VCaP (cell line): ENCODE results near the gene RIT1.

ENCODE experiments used
- H3K27ac ChIP-seq: fragments of 450-650 bp; 2 replicates; pipeline ENCODE4 v1.5.1; 2017
- CTCF ChIP-seq: fragments of 450-650 bp; conservative IDR thresholded peaks from 2 replicates; pipeline ENCODE4 v1.5.1; 2017; ENCODE audit warnings: mild to moderate bottlenecking, moderate library complexity

RIT1 gene

GRCh38 chr1:155918660-155919059 is 7.5 kb upstream of the RIT1 start:
- H3K27ac ChIP-seq = no peak overlapping the region
- no peak for TF ChIP-seq CTCF

- TF ChIP-seq CTCF = no peak
Observed at GRCh38 chr1:155913969-155914757, 3.0 kb upstream of the RIT1 start.

GRCh38 chr1:155912056-155912536 is 947 bp upstream of the RIT1 start:
- peak overlapping the region; percentile 83 for H3K27ac ChIP-seq
- no peak for TF ChIP-seq CTCF

More at GRCh38 chr1:155913969-155914757, 3.0 kb upstream of the RIT1 start:
- H3K27ac ChIP-seq = no peak overlapping the region; the same call in 1 of the 2 replicates

- no peak for TF ChIP-seq CTCF
- H3K27ac ChIP-seq = peak overlapping the region; percentile 83
Observed at GRCh38 chr1:155910621-155911121, 478 bp downstream of the RIT1 start.

GRCh38 chr1:155909894-155910293 is 1.3 kb downstream of the RIT1 start:
- no peak for TF ChIP-seq CTCF
- peak overlapping the region; percentile 83 for H3K27ac ChIP-seq

- no peak overlapping the region for H3K27ac ChIP-seq
- TF ChIP-seq CTCF = no peak
Observed at GRCh38 chr1:155904261-155904660, 6.9 kb downstream of the RIT1 start.

- no peak overlapping the region for H3K27ac ChIP-seq
- TF ChIP-seq CTCF = no peak
Observed at GRCh38 chr1:155900161-155900560, 11.0 kb downstream of the RIT1 start.
